NCI-H2171 treated with DMSO at 0.1 percent for 48 hours (cell line): ENCODE measurements around the gene HES4.
"Not testable (repeated sequence)": the region's sequence is repeated elsewhere in the genome, so short reads cannot be mapped to it uniquely, and the experiment has no call there.

Experiments
- DNase-seq: peaks from one replicate; lab custom pipeline; 2025; lab: John Stamatoyannopoulos, UW

HES4 gene

GRCh38 chr1:978835-979743, 20.8 kb downstream of the HES4 start:
- DNase-seq, result no peak

DNA sequence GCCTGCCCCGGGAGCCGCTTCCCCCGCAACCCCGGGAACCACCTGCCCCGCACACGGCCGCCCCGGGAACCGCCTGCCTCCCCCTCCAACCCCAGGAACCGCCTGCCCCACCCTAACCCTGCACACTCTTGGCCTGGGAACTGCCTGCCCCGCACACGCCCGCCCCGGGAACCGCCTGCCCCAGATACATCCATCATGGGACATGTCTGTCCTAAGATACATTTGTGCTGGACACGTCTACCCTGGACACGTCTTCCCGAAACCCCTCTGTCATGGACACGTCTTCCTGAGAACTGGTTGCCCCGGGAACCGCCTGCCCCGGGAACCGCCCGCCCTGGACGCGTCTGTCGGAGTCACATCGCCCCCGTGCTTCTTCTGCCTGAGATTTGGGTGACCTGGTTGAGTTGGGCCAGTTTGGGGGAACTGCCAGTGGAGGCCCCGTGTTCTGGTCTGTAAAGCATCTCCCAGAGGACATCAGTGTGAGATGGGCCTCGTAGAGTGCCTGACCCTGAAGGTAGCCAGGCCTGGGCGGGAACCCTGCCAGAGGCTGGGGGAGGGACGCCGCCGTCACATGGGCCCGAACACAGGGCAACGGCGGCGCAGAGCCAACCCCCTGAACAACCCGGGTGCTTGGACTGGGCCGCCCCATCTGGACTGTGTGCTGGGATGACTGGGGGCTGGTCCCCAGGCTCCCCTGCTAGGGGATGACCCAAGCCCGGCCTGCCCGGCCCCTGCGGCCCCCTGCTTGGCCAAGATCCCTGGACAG, 21.6 kb downstream of the HES4 start:
- no peak for DNase-seq

DNA sequence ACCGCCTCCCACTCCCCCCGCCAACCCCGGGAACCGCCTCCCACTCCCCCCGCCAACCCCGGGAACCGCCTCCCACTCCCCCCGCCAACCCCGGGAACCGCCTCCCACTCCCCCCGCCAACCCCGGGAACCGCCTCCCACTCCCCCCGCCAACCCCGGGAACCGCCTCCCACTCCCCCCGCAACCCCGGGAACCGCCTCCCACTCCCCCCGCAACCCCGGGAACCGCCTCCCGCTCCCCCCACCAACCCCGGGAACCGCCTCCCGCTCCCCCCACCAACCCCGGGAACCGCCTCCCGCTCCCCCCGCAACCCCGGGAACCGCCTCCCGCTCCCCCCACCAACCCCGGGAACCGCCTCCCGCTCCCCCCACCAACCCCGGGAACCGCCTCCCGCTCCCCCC, 23.1 kb downstream of the HES4 start:
- not testable (repeated sequence) for DNase-seq

DNA sequence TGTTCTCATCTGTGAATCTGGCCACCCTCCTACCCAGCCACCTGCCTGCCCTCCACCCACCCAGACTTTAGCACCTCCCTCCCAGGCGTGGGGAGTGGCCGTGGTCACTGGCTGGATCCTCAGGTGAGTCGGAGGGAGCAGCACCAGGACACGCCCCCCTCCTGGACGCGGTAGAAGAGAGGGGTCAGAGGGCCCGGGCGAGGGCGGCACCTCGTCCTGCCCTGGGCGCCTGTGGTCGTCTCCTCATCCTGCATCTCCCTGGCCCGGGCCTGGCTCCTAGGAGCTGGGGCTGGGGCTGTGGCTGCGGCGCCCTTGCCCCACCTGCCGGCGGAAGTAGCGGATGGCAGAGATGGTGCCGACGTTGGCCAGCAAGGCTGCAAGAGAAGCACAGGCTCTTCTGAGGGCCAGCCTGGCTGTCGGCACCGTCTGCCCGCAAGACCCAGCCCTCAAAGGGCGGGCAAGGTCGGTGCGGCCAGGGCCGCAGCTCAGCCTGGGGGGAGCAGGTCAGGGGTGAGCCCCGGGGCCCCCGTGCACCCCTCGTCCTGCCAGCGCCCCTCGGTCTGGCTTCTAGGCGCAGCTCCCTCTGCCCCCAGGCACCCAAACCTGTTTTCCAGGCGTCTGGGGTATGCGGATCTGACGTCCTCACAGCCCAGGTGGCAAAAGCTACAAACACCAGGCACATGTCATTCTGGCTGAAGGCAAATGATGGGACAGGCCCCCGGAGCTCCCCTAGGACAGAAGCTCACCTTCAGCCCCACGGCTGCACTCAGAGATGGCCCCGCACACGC, 23.8 kb downstream of the HES4 start:
- DNase-seq, result peak; percentile 62

DNA sequence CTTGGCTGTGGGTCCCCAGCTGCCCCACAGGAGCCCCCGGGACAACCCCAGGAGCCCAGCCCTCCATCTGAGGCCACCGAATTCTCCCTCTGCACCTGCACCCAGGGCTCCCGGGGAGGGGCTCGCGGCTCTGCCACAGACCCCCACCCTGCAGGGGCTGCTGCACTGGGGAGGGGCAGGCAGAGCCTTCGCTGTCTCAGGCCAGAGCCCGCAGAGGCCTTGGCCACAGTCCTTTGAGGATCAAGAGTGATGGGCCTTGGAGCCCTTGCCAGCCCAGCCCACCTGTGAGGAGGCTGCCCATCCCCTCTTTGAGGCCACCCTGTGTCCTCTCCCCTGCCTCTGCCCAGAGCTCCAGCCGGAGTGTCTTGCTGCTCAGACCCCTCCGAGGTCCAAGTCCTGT, 24.5 kb downstream of the HES4 start:
- DNase-seq, result no peak

DNA sequence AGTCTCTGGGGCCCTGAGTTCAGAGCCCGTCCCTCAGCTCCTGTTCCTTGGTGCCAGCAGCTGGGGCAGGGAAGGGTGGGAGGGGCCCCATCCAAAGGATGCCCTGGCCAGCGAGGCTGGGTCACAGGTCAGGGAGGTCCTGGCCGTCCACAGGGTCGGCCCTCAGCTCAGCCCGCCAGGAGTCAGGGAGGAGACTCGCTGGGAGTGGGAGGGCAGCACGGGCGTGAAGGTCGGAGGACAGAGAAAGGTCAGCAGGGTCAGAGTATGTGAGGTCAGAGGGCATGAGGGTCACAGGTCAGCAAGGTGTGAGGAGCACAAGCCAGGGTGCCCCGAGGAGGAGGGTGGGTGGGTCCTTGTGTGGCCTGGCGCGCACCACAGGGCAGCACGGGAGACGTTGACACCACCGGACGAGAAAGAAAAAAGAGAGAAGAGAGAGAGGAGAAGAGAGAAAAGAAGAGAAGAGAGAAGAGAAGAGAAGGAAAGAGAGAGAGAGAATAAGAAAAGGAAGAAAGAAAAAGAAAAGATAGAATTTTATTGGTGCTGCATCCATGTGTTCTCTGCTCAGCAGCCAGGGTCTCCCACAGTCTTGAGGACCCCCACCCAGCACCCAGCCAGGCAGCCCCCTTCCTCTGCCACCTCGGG, 25.1 kb downstream of the HES4 start:
- DNase-seq, result no peak

GRCh38 chr1:974293-974640, 25.6 kb downstream of the HES4 start:
- no peak for DNase-seq

DNA sequence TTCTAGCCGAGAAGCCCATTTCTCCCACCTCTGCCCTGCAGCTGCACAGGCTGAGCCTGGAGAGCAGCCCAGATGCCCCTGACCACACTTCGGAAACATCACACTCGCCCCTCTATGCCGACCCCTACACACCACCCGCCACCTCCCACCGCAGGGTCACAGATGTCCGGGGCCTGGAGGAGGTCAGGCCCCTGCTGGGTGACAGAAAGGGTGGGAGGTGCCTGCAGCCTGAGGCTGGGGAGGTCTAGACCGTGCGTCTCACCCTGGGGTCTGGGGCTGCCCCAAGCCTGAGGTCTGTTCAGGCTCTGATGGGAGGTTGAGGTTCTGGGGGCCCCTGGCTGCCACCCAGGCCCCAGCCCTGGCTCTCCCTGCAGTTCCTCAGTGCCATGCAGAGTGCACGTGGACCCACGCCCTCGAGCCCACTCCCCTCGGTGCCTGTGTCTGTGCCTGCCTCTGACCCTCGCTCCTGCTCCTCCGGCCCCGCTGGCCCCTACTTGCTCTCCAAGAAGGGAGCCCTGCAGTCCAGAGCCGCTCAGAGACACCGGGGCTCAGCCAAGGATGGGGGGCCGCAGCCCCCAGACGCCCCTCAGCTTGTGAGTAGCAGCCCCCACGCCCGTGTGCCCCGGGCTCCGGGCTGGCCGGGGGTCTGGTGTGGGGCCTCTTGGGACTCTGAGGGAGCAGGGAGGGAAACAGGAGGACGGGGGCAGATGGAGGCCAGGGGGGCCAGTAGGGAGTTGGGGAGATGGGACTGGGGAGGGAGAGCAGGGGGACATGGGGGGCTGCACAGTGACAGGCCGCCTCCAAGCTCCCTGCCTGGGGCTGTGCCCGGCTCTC, 26.2 kb downstream of the HES4 start:
- DNase-seq, result no peak

GRCh38 chr1:972726-973458, 27.0 kb downstream of the HES4 start:
- no peak for DNase-seq

- DNase-seq, result no peak
These were observed 28.0 kb downstream of the HES4 start for GRCh38 chr1:971751-972506.

GRCh38 chr1:970973-971730, 28.7 kb downstream of the HES4 start:
- no peak for DNase-seq

DNA sequence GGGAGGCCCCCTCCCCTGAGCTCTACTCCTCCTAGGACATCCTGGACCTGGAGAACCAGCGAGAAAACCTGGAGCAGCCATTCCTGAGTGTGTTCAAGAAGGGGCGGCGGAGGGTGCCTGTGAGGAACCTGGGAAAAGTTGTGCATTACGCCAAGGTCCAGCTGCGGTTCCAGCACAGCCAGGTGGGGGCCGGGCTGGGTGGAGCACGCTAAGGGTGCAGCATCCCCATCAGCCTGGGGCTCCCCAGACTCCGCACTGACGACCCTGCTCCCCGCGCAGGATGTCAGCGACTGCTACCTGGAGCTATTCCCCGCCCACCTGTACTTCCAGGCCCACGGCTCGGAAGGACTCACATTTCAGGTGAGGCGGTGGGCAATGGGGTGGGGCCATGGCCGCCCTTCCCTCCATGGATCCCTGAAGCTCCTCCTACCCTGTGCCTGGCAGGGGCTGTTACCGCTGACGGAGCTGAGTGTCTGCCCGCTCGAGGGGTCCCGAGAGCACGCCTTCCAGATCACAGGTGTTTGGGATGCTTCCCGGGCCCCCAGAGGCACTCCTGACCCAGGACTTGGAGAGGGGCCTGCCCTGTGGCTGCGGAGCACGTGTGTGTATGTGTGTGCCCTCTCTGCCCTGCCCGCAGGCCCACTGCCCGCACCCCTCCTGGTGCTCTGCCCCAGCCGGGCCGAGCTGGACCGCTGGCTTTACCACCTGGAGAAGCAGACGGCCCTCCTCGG, 29.5 kb downstream of the HES4 start:
- peak; percentile 21 for DNase-seq

- no peak for DNase-seq
These were observed 30.5 kb downstream of the HES4 start for GRCh38 chr1:969260-969855.

DNA sequence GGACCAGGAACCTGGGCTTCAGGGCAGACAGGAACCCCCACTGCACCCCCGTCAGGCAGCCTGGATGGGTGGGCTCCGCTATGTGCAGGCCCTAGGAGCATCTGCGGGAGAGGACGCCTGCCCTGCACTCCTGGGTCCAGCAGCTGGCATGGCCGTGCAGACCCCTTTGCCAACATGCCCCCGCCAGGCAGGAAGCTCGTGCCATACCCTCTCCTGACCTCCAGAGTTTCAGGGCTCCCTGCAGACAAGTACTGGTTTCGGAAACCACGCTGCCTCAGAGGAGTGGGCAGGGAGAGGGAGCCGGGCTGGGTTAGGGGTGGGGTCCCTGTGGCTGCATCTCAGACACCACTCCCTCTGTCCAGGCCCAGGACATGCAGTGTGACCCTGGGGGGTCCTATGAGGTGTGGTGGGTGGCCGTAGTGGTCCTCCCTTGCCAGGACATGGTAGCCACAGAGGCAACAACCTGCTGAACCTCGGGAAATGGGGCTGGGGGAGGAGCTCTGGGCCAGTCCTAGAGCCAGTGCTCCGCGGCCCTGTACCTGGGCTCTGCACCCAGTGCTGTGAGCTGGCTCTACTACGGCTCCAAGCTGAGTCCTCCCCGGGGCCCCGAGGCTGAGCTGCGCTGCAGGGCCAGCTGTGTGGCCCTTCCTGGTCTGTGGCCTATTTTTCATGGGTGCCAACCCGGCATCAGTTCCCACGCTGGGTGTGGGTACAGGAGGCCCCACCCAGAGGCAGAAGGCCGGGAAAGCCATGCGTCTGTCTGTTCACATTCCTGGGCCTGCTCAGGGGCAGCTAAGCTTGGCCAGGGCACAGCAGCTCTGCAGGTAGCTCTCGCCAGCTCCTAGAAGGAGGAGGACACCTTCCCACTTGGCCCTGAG, 32.2 kb downstream of the HES4 start:
- no peak for DNase-seq

- no peak for DNase-seq
These were observed 33.1 kb downstream of the HES4 start for GRCh38 chr1:966704-967300.

DNA sequence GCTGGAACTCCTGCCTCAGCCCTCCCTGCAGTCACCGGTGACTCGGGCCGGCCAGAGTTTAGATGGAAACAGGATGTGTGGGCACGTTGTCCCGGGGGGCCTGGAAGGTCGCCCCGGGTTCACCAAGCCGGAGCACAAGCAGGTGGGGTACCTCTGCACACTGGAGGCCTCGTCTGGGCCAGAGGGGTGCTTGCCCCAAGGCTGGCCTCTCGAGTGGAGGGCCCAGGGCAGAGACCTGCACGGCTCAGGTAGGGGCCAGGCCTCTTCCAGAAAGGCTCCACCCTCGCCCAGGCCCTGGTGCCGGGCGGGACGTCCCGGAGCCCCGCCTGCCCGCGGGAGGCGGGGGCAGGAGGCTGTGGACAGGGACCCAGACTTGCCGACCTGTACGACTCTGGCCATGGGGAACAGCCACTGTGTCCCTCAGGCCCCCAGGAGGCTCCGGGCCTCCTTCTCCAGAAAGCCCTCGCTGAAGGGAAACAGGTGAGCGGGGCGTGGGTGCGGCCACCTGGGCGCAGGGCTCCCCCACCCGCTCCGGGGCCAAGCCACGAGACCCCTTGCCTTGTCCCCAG, 33.7 kb downstream of the HES4 start, which contains the start of gene PLEKHN1:
PLEKHN1 (plus strand) TSS at position 348 of the 569 bp plus-strand sequence; CDS start at position 398, 50 bp downstream.
- no peak for DNase-seq
